GM10248 (cell line): ENCODE data around the gene ADAMTS6.
A peak's percentile ranks its signal among the peaks of the same experiment; 100 is the strongest.

Experiments used
- CTCF ChIA-PET: fragments of 300-600 bp; sonication (Branson Sonifier 250); formaldehyde crosslinking; extraction: SDS; loops from one replicate; lab custom pipeline; 2021; ENCODE audit warnings: antibody characterized with exemption; lab: Yijun Ruan, JAX
- POLR2A ChIA-PET: fragments of 350-650 bp; sonication (Branson Sonifier 250); formaldehyde crosslinking; extraction: SDS; loops from one replicate; lab custom pipeline; 2020; ENCODE audit warnings: antibody characterized with exemption; lab: Yijun Ruan, JAX
- DNase-seq: peaks from one replicate; pipeline ENCODE4 v3.0.0; 2012; ENCODE audit errors: extremely low spot score
- CTCF ChIP-seq: IDR thresholded peaks from 2 replicates; pipeline ENCODE4 v1.5.1; 2012; ENCODE audit warnings: mild to moderate bottlenecking, low read depth; ENCODE audit errors: extremely low read depth, missing control alignments, control extremely low read depth

The ADAMTS6 gene

GRCh38 chr5:65481635-65482295, at the start of gene ADAMTS6:
Gene ADAMTS6 (minus strand): TSS chr5:65481920. CDS start chr5:65473673, 8,247 bp downstream.
- POLR2A ChIA-PET, result interaction anchor here (0.6 kb wide), 1 partner anchor 379 kb away, joined by 3 read pairs; no protein-coding TSS in a partner anchor
- DNase-seq, result peak; percentile 67
- CTCF ChIA-PET, result interaction anchor here (0.9 to 4.4 kb wide), 8 partner anchors 9 to 847 kb away, joined by 3 to 48 read pairs (median 10); no protein-coding TSS in a partner anchor
- no peak for TF ChIP-seq CTCF

- ChIA-PET POLR2A (no interaction called here), CTCF (interaction anchor here (2.0 kb wide), 1 partner anchor 12 kb away, joined by 4 read pairs; no protein-coding TSS in a partner anchor)
- no peak for TF ChIP-seq CTCF
- DNase-seq, result no peak
These were observed 49.2 kb upstream of the ADAMTS6 start for GRCh38 chr5:65530904-65531303.

GRCh38 chr5:65525726-65526125, 44.0 kb upstream of the ADAMTS6 start:
- DNase-seq, result no peak
- POLR2A ChIA-PET, result no interaction called here
- no peak for TF ChIP-seq CTCF
- CTCF ChIA-PET, result interaction anchor here (1.1 kb wide), 1 partner anchor 8 kb away, joined by 3 read pairs; no protein-coding TSS in a partner anchor

GRCh38 chr5:65512170-65512937, 30.6 kb upstream of the ADAMTS6 start:
- DNase-seq, result no peak
- POLR2A ChIA-PET, result no interaction called here
- no peak for TF ChIP-seq CTCF
- CTCF ChIA-PET, result no interaction called here

- POLR2A ChIA-PET, result no interaction called here
- CTCF ChIA-PET, result interaction anchor here (1.7 kb wide), 1 partner anchor 12 kb away, joined by 3 read pairs; no protein-coding TSS in a partner anchor
- TF ChIP-seq CTCF, result no peak
- DNase-seq, result no peak
These were observed 27.3 kb upstream of the ADAMTS6 start for GRCh38 chr5:65508978-65509377.

- POLR2A ChIA-PET, result no interaction called here
- TF ChIP-seq CTCF, result no peak
- CTCF ChIA-PET, result interaction anchor here (0.9 to 1.2 kb wide), 4 partner anchors 12 to 23 kb away, joined by 3 to 4 read pairs (median 3); no protein-coding TSS in a partner anchor
- DNase-seq, result no peak
These were observed 25.2 kb upstream of the ADAMTS6 start for GRCh38 chr5:65506961-65507360.
